Stimulated activated CD8-positive, alpha-beta memory T cell treated with anti-CD3 and anti-CD28 coated beads, Interleukin-12 subunit alpha, Interleukin-12 subunit beta, amount 100 ng/mL, for 4 hours (primary cell): ENCODE results near the gene RAB15.

Experiments
- DNase-seq: peaks from one replicate; pipeline ENCODE4 v3.0.0-alpha.2; 2020; ENCODE audit warnings: low read depth

RAB15 gene

GRCh38 chr14:64955297-64955696 lies 16.8 kb downstream of the RAB15 start:
- DNase-seq = no peak

GRCh38 chr14:64954491-64955240 lies 17.5 kb downstream of the RAB15 start:
- no peak for DNase-seq

- no peak for DNase-seq
Measured at GRCh38 chr14:64953661-64954060, 18.5 kb downstream of the RAB15 start.

- DNase-seq = no peak
Measured at GRCh38 chr14:64953310-64953654, 18.9 kb downstream of the RAB15 start.

- no peak for DNase-seq
Measured at GRCh38 chr14:64952598-64953309, 19.4 kb downstream of the RAB15 start.

GRCh38 chr14:64951724-64952123 lies 20.4 kb downstream of the RAB15 start:
- DNase-seq = no peak

GRCh38 chr14:64951291-64951690 lies 20.8 kb downstream of the RAB15 start:
- no peak for DNase-seq

- DNase-seq = no peak
Measured at GRCh38 chr14:64950889-64951288, 21.2 kb downstream of the RAB15 start.

GRCh38 chr14:64948612-64949210 lies 23.4 kb downstream of the RAB15 start:
- DNase-seq = no peak

GRCh38 chr14:64947710-64948611 lies 24.2 kb downstream of the RAB15 start:
- DNase-seq = no peak

GRCh38 chr14:64946310-64947045 lies 25.7 kb downstream of the RAB15 start:
- DNase-seq = no peak

- no peak for DNase-seq
Measured at GRCh38 chr14:64945431-64946178, 26.5 kb downstream of the RAB15 start.

GRCh38 chr14:64944861-64945260 lies 27.3 kb downstream of the RAB15 start:
- DNase-seq = no peak

GRCh38 chr14:64944041-64944440 lies 28.1 kb downstream of the RAB15 start:
- DNase-seq = no peak

- no peak for DNase-seq
Measured at GRCh38 chr14:64943556-64943955, 28.6 kb downstream of the RAB15 start.

GRCh38 chr14:64942531-64943111 lies 29.5 kb downstream of the RAB15 start, which contains the start of gene GPX2:
TSS of gene GPX2 (minus strand) at chr14:64942745. CDS start at chr14:64942726, 19 bp downstream.
- no peak for DNase-seq

GRCh38 chr14:64940336-64940910 lies 31.7 kb downstream of the RAB15 start:
- DNase-seq = no peak

- DNase-seq = no peak
Measured at GRCh38 chr14:64939817-64940190, 32.3 kb downstream of the RAB15 start.

- no peak for DNase-seq
Measured at GRCh38 chr14:64938972-64939816, 32.9 kb downstream of the RAB15 start.
